BJ (cell line): Measurements from ENCODE around the gene KCNQ1. TPM values are rescaled to one million over a fixed set of nuclear protein-coding genes. Genes with fewer than 3 reads are reported as not detected.

Source experiments
- CTCF ChIA-PET: fragments of 350-600 bp; formaldehyde crosslinking; extraction: SDS; loops from one replicate; lab custom pipeline; 2021; ENCODE audit warnings: antibody characterized with exemption, inconsistent platforms; lab: Yijun Ruan, JAX
- POLR2A ChIA-PET: fragments of 300-600 bp; sonication (Branson Sonifier 250); formaldehyde crosslinking; extraction: SDS; loops from one replicate; lab custom pipeline; 2021; ENCODE audit warnings: antibody characterized with exemption; lab: Charles Lee
- DNase-seq: peaks from one replicate; pipeline ENCODE4 v3.0.0-alpha.2; 2011; ENCODE audit warnings: low read depth
- H3K27me3 ChIP-seq: 2 replicates; pipeline ENCODE4 v1.6.0; 2011; ENCODE audit warnings: low read length; ENCODE audit not compliant: control insufficient read depth, insufficient read depth
- H3K36me3 ChIP-seq: 2 replicates; pipeline ENCODE4 v1.5.1; 2011; ENCODE audit warnings: low read length; ENCODE audit not compliant: control insufficient read depth, insufficient read depth
- H3K4me3 ChIP-seq: 2 replicates; pipeline ENCODE4 v1.5.1; 2011; ENCODE audit warnings: low read depth, mild to moderate bottlenecking, control low read depth, low read length
- polyA plus RNA-seq: library from polyadenylated mRNA; depleted of rRNA; stranded (reverse); fragments of >200 nt; gene quantifications from 2 replicates; pipeline ENCODE4 v1.2.3, GENCODE V29; 2011
- TF ChIP-seq, protein P1 (sequence below): IDR thresholded peaks from 2 replicates; pipeline ENCODE4 v1.5.1; 2011; ENCODE audit warnings: low read depth, mild to moderate bottlenecking, control low read depth, inconsistent platforms, low read length, moderate library complexity; ENCODE audit not compliant: insufficient read depth

KCNQ1 gene
- polyA plus RNA-seq, 1 experiment: not detected

DNA sequence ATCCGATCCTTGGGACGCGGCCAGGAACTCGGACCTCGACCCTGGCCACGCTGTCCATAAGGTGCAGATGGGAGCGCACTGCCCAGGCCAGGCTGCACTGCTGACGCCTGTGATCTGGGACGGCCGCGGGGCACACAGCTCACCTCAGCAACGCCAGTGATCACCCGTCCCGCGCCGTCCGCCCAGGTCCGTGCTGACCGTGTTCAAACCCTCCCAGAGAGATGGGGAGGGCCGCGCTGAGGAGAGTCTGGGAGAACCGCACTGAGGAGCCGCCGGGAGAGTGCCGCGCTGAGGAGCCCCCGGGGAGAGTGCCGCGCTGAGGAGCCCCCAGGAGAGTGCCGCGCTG, 254.3 kb downstream of the KCNQ1 start:
- TF ChIP-seq, protein P1, sequence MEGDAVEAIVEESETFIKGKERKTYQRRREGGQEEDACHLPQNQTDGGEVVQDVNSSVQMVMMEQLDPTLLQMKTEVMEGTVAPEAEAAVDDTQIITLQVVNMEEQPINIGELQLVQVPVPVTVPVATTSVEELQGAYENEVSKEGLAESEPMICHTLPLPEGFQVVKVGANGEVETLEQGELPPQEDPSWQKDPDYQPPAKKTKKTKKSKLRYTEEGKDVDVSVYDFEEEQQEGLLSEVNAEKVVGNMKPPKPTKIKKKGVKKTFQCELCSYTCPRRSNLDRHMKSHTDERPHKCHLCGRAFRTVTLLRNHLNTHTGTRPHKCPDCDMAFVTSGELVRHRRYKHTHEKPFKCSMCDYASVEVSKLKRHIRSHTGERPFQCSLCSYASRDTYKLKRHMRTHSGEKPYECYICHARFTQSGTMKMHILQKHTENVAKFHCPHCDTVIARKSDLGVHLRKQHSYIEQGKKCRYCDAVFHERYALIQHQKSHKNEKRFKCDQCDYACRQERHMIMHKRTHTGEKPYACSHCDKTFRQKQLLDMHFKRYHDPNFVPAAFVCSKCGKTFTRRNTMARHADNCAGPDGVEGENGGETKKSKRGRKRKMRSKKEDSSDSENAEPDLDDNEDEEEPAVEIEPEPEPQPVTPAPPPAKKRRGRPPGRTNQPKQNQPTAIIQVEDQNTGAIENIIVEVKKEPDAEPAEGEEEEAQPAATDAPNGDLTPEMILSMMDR: no peak
- DNase-seq: no peak
- Histone ChIP-seq H3K27me3 (0 out of 2 replicates have a peak, but pooled peaks cover 2% of the 10 kb centered on the region), H3K4me3 (peak overlapping the region; percentile 82), H3K36me3 (no peaks in the 10 kb centered on the region)
- CTCF ChIA-PET: interaction anchor here (1.0 kb wide), 1 partner anchor 194 kb away, joined by 4 read pairs; no protein-coding TSS in a partner anchor
- POLR2A ChIA-PET: no interaction called here

DNA sequence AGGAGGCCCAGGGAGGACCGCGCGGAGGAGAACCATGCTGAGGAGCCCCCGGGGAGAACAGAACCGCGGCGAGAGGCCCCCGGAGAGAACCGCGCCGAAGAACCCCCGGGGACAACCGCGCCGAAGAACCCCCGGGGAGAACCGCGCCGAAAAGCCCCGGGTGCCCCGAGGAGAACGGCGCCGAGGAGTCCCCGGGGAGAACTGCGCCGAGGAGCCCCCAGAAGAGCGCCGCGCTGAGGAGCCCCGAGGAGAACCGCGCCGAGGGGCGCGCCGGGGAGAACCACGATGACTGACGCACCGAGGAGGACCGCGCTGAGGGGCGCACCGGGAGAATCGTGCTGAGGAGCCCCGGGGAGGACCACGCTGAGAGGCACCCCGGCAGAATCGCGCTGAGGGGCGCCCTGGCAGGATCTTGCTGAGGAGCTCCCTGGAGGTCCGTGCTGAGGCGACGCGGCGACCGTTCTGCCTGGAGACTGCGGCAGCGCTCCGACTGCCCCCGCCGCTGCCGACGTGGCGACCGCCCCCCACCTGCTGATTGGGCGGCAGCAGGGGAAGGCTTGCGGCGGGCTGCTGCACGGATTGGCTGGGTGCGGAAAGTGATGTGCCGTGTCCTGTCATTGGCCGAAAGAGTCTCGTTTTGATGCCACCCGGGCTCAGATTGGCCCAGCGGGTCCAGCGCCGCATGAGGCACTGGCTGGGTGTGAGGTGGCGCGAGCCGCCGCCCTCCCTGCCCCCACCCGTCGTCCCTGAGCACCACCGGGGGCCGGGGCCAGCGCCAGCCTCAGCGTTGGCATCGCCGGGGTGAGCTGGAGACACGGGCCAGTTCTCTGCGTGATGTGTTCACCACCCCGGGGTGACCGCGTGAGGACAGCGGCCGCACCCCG, 255.0 kb downstream of the KCNQ1 start, which contains the start of gene KCNQ1OT1:
KCNQ1OT1 (minus strand) TSS at position 464 of the 884 bp plus-strand sequence.
- ChIA-PET POLR2A (interaction anchor here (0.7 to 0.8 kb wide), 2 partner anchors 230 to 354 kb away, joined by 3 to 7 read pairs; partner anchors contain the start of gene PHLDA2), CTCF (interaction anchor here (0.7 to 1.0 kb wide), 2 partner anchors 9 to 193 kb away, joined by 3 to 4 read pairs; no protein-coding TSS in a partner anchor)
- DNase-seq: peak; percentile 82
- Histone ChIP-seq H3K27me3 (0 out of 2 replicates have a peak, but pooled peaks cover 2% of the 10 kb centered on the region), H3K4me3 (peak within 1 kb of the TSS; percentile 82), H3K36me3 (no peaks in the 10 kb centered on the region)
- TF ChIP-seq, protein P1: 0 out of 2 replicates have a peak, but pooled peaks have one; percentile 7

DNA sequence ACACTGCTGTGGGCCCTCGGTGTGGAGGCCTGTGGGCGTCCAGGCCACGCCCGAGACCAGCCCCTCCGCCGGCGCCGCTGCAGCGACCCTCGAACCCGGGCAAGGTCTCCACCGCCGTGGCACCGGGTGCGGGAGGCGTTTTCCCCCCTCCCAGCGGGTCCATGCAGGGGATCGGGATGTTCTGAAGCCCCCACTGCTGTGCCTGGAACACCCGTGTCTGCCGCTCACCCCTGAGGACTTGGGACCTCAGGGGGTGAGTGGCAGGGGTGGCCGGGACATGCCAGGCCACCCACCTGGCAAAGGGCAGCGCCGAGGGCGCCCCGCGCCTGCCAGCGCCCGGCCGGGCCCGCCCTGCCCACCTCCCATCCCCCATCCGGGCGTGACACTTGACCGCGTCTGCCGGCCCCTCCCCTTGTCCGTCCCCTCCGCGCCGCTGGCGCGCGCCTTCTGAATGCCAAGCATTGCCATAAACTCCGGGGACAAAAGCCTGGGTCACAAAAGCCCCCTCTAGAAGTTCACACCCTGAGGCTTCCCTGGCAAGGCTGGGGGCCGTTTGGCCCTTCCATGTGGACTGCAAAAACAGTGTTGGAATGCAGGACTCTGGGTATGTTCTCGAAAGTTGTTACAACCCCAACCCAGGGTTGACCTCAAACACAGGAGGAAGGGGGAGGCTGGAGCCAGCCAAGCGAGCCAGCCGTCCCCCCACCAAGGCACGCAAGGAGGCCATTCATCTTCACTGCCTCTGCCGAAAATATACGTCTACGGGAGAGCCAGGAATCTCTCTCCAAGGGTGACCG, 255.8 kb downstream of the KCNQ1 start:
- Histone ChIP-seq H3K4me3 (peak overlapping the region; percentile 82), H3K36me3 (no peaks in the 10 kb centered on the region), H3K27me3 (0 out of 2 replicates have a peak, but pooled peaks cover 2% of the 10 kb centered on the region)
- CTCF ChIA-PET: interaction anchor here (0.7 kb wide), 1 partner anchor 10 kb away, joined by 3 read pairs; no protein-coding TSS in a partner anchor
- DNase-seq: no peak
- POLR2A ChIA-PET: interaction anchor here (0.7 to 0.8 kb wide), 2 partner anchors 229 to 354 kb away, joined by 3 to 7 read pairs; partner anchors contain the start of gene PHLDA2
- TF ChIP-seq, protein P1: no peak

DNA sequence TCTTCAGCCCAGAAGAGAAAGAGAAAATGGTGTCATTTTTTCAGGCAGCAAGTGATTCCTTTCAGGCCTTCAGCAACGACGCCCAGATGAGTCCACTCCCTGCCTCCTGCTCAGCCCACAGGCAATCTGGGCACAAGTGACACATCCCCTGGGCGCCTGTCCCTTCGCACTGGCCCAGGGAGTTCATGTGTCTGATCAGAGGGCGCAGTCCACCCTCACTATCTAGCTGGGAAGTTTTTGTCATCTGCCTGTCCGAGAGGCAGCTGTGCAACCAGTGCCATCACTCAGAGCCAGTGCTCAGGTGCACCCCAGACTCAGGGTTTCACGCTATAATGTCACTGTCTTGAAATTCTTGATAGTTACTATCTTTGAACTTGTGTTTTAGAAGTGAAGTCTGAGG, 256.4 kb downstream of the KCNQ1 start:
- DNase-seq: no peak
- POLR2A ChIA-PET: no interaction called here
- CTCF ChIA-PET: no interaction called here
- no peak overlapping the region for H3K4me3 ChIP-seq
- H3K36me3 ChIP-seq: no peaks in the 10 kb centered on the region
- H3K27me3 ChIP-seq: 0 out of 2 replicates have a peak, but pooled peaks cover 2% of the 10 kb centered on the region
- TF ChIP-seq, protein P1: no peak
